Neural progenitor cell (in vitro differentiated cells): ENCODE results near the gene BAAT.

Source experiments
- EZH2 ChIP-seq: fragments of 200-600 bp; sonication (generic); IDR thresholded peaks from 2 replicates; pipeline ENCODE4 v1.6.1; 2017; ENCODE audit warnings: antibody characterized with exemption, mild to moderate bottlenecking, moderate library complexity
- TF ChIP-seq, protein P1 (sequence below): fragments of 200-600 bp; sonication (generic); IDR thresholded peaks from 2 replicates; pipeline ENCODE4 v1.5.1; 2017; ENCODE audit warnings: antibody characterized with exemption, mild to moderate bottlenecking

DNA sequence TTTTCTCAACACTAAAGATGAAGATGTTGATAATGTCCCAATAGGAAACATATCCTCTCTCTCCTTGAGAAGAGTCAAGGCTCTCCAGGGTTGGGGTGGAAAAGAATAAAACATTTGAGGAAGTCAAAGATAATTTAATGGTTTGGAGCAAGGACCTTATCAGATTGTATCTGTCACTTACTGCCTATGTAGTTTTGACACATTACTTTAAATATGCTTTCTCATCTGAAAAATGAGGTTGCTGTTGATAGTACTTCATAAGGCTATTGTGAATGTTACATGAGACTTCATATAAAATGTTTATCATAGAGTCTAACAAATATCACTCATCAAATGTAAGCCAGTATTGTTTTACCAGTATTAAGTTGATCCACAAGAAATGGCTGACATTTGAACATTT, 48.7 kb downstream of the BAAT start:
- TF ChIP-seq, protein P1, sequence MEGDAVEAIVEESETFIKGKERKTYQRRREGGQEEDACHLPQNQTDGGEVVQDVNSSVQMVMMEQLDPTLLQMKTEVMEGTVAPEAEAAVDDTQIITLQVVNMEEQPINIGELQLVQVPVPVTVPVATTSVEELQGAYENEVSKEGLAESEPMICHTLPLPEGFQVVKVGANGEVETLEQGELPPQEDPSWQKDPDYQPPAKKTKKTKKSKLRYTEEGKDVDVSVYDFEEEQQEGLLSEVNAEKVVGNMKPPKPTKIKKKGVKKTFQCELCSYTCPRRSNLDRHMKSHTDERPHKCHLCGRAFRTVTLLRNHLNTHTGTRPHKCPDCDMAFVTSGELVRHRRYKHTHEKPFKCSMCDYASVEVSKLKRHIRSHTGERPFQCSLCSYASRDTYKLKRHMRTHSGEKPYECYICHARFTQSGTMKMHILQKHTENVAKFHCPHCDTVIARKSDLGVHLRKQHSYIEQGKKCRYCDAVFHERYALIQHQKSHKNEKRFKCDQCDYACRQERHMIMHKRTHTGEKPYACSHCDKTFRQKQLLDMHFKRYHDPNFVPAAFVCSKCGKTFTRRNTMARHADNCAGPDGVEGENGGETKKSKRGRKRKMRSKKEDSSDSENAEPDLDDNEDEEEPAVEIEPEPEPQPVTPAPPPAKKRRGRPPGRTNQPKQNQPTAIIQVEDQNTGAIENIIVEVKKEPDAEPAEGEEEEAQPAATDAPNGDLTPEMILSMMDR: no peak
- TF ChIP-seq EZH2: no peak
